Stimulated activated CD4-positive, alpha-beta T cell treated with anti-CD3 and anti-CD28 coated beads, Interleukin-4, amount 100 ng/mL, for 4 hours (primary cell): Measurements from ENCODE around the gene NWD2.
"Not testable (repeated sequence)": the region's sequence is repeated elsewhere in the genome, so short reads cannot be mapped to it uniquely, and the experiment has no call there.

Experiments
- DNase-seq, 2 experiments: peaks; one replicate each; pipeline ENCODE4 v3.0.0-alpha.2; 2020

Gene NWD2

GRCh38 chr4:37473807-37474206 lies 229.3 kb downstream of the NWD2 start:
- no peak for DNase-seq

- DNase-seq: no peak
Measured at GRCh38 chr4:37475087-37475486, 230.5 kb downstream of the NWD2 start.

- no peak for DNase-seq
Measured at GRCh38 chr4:37475776-37476175, 231.2 kb downstream of the NWD2 start.

- no peak for DNase-seq
Measured at GRCh38 chr4:37476256-37476655, 231.7 kb downstream of the NWD2 start.

- no peak for DNase-seq
Measured at GRCh38 chr4:37476691-37477090, 232.1 kb downstream of the NWD2 start.

- no peak for DNase-seq
Measured at GRCh38 chr4:37477126-37477525, 232.6 kb downstream of the NWD2 start.

GRCh38 chr4:37478151-37478550 lies 233.6 kb downstream of the NWD2 start:
- no peak for DNase-seq

- DNase-seq: no peak
Measured at GRCh38 chr4:37480509-37480908, 236.0 kb downstream of the NWD2 start.

GRCh38 chr4:37481547-37482122 lies 237.1 kb downstream of the NWD2 start:
- DNase-seq: no peak

GRCh38 chr4:37482236-37482913 lies 237.8 kb downstream of the NWD2 start:
- DNase-seq: no peak

- DNase-seq: no peak
Measured at GRCh38 chr4:37483610-37484009, 239.1 kb downstream of the NWD2 start.

GRCh38 chr4:37486166-37486565 lies 241.6 kb downstream of the NWD2 start:
- DNase-seq: no peak

- DNase-seq: no peak
Measured at GRCh38 chr4:37487668-37488067, 243.1 kb downstream of the NWD2 start.

- no peak for DNase-seq
Measured at GRCh38 chr4:37489697-37490096, 245.2 kb downstream of the NWD2 start.

GRCh38 chr4:37490391-37491347 lies 246.1 kb downstream of the NWD2 start:
- DNase-seq: no peak

- not testable (repeated sequence) for DNase-seq
Measured at GRCh38 chr4:37495353-37495752, 250.8 kb downstream of the NWD2 start.
